SK-N-SH (cell line): ENCODE measurements around the gene LTBP1. TPM values are rescaled to one million over a fixed set of nuclear protein-coding genes. Genes with fewer than 3 reads are reported as not detected.

ENCODE experiments used
- CTCF ChIA-PET: fragments of 300-600, 350-600 bp; formaldehyde crosslinking; extraction: SDS; loops from one replicate; lab custom pipeline; 2021; lab: Yijun Ruan, JAX
- POLR2A ChIA-PET: fragments of 350-600 bp; sonication (Branson Sonifier 250); formaldehyde crosslinking; extraction: SDS; loops from one replicate; lab custom pipeline; 2020; ENCODE audit warnings: antibody characterized with exemption, inconsistent platforms; lab: Yijun Ruan, JAX
- DNase-seq: peaks from one replicate; pipeline ENCODE4 v3.0.0; 2012
- H2AFZ ChIP-seq: fragments of 200-600 bp; sonication (generic); 2 replicates; pipeline ENCODE4 v1.8.1; 2016; ENCODE audit warnings: antibody characterized with exemption, mild to moderate bottlenecking, low read depth
- H3F3A ChIP-seq: fragments of 200-600 bp; sonication (generic); replicated peaks from 2 replicates; pipeline ENCODE3; 2016; ENCODE audit warnings: antibody characterized with exemption, mild to moderate bottlenecking; ENCODE audit not compliant: insufficient read depth
- H3K27ac ChIP-seq, 2 experiments: fragments of 200-500 bp in 1 of 2; fragments of 200-600 bp in 1 of 2; sonication (Bioruptor generic) in 1 of 2; sonication (generic), shearing (Covaris generic) in 1 of 2; 2 replicates each; pipeline versions ENCODE4 v1.5.1 to v1.6.1; 2014 to 2016; ENCODE audit warnings: low read depth in 2 of 2, inconsistent platforms in 1 of 2, low read length in 1 of 2, mild to moderate bottlenecking in 1 of 2, mixed read lengths in 1 of 2
- H3K27me3 ChIP-seq: fragments of 200-600 bp; sonication (generic), shearing (Covaris generic); 2 replicates; pipeline ENCODE4 v1.6.1; 2016; ENCODE audit warnings: mixed run types; ENCODE audit not compliant: insufficient read depth
- H3K36me3 ChIP-seq, 2 experiments: fragments of 200-500 bp in 1 of 2; fragments of 200-600 bp in 1 of 2; sonication (Bioruptor generic) in 1 of 2; sonication (generic) in 1 of 2; replicated peaks in 1 of 2; 2 replicates each; pipeline versions ENCODE3 to v1.5.1; 2014 to 2016; ENCODE audit warnings: low read length in 1 of 2, mild to moderate bottlenecking in 1 of 2; ENCODE audit not compliant: insufficient read depth in 2 of 2, control insufficient read depth in 1 of 2
- H3K4me1 ChIP-seq, 2 experiments: fragments of 200-500 bp in 1 of 2; fragments of 200-600 bp in 1 of 2; sonication (Bioruptor generic) in 1 of 2; sonication (generic), shearing (Covaris generic) in 1 of 2; 2 replicates each; pipeline versions ENCODE4 v1.5.1 to v1.6.1; 2014 to 2016; ENCODE audit warnings: low read depth in 1 of 2, low read length in 1 of 2, mixed run types in 1 of 2; ENCODE audit not compliant: insufficient read depth in 2 of 2, control insufficient read depth in 1 of 2
- H3K4me2 ChIP-seq: fragments of 200-600 bp; sonication (generic), shearing (Covaris generic); 2 replicates; pipeline ENCODE4 v1.6.1; 2017; ENCODE audit warnings: mixed run types
- H3K4me3 ChIP-seq, 2 experiments: fragments of 200-500 bp in 1 of 2; fragments of 200-600 bp in 1 of 2; sonication (Bioruptor generic) in 1 of 2; sonication (generic), shearing (Covaris generic) in 1 of 2; 2 replicates each; pipeline versions ENCODE4 v1.5.1 to v1.8.1; 2014 to 2016; ENCODE audit warnings: low read depth in 2 of 2, inconsistent platforms in 1 of 2, low read length in 1 of 2, mild to moderate bottlenecking in 1 of 2, mixed read lengths in 1 of 2, moderate library complexity in 1 of 2
- H3K79me2 ChIP-seq: fragments of 200-600 bp; sonication (generic); 2 replicates; pipeline ENCODE4 v1.8.1; 2017; ENCODE audit warnings: mild to moderate bottlenecking; ENCODE audit not compliant: insufficient read depth
- H3K9ac ChIP-seq: fragments of 200-600 bp; sonication (generic); 2 replicates; pipeline ENCODE4 v1.6.1; 2017; ENCODE audit warnings: mixed run types
- H3K9me2 ChIP-seq: fragments of 200-600 bp; sonication (generic); 2 replicates; pipeline ENCODE4 v1.6.1; 2017; ENCODE audit warnings: mixed run types
- H3K9me3 ChIP-seq: fragments of 200-600 bp; sonication (generic); 2 replicates; pipeline ENCODE4 v1.6.1; 2017; ENCODE audit warnings: mixed run types, mild to moderate bottlenecking, moderate library complexity
- H4K20me1 ChIP-seq: fragments of 200-600 bp; sonication (generic); 2 replicates; pipeline ENCODE4 v1.6.1; 2017; ENCODE audit warnings: mild to moderate bottlenecking, mixed run types; ENCODE audit not compliant: insufficient read depth
- FOXJ3 ChIP-seq: sonication (generic); formaldehyde crosslinking; IDR thresholded peaks from 2 replicates; pipeline ENCODE4 v1.5.1; 2020; ENCODE audit warnings: mild to moderate bottlenecking, missing genetic modification reagents
- GABPA ChIP-seq: IDR thresholded peaks from 2 replicates; pipeline ENCODE4 v1.4.0; 2012; ENCODE audit warnings: low read depth, mild to moderate bottlenecking
- IRF3 ChIP-seq: fragments of 150-350 bp; IDR thresholded peaks from 2 replicates; pipeline ENCODE4 v1.6.1; 2016; ENCODE audit warnings: mild to moderate bottlenecking, low read depth, low read length
- NRF1 ChIP-seq: IDR thresholded peaks from 2 replicates; pipeline ENCODE4 v1.6.1; 2012; ENCODE audit warnings: low read depth, mild to moderate bottlenecking, low read length
- RCOR1 ChIP-seq: fragments of 150-350 bp; IDR thresholded peaks from 2 replicates; pipeline ENCODE4 v1.6.1; 2017; ENCODE audit warnings: antibody characterized with exemption, low read length
- RFX5 ChIP-seq: IDR thresholded peaks from 2 replicates; pipeline ENCODE4 v1.6.1; 2012; ENCODE audit warnings: mild to moderate bottlenecking, improper control_type of control experiment, low read length
- RXRA ChIP-seq: IDR thresholded peaks from 2 replicates; pipeline ENCODE4 v1.4.0; 2012; ENCODE audit warnings: low read depth, mild to moderate bottlenecking, borderline replicate concordance
- SIN3A ChIP-seq: IDR thresholded peaks from 2 replicates; pipeline ENCODE4 v1.6.1; 2012; ENCODE audit warnings: low read depth, mild to moderate bottlenecking, low read length, moderate library complexity, borderline replicate concordance
- SMC3 ChIP-seq: IDR thresholded peaks from 2 replicates; pipeline ENCODE4 v1.6.1; 2012; ENCODE audit warnings: low read depth, low read length, improper control_type of control experiment
- WGBS: methylation state at CpG from one replicate; pipeline ENCODE4 v1.1.6; 2017; ENCODE audit warnings: low lambda C conversion rate; 5-methylcytosine and 5-hydroxymethylcytosine counted together
- polyA plus RNA-seq, 3 experiments: library from polyadenylated mRNA; depleted of rRNA; stranded (reverse); fragments of >200 nt; gene quantifications; 2 replicates each; pipeline ENCODE4 v1.2.3, GENCODE V29; 2012
- TF ChIP-seq, protein P1 (sequence below): fragments of 150-350 bp; IDR thresholded peaks from 2 replicates; pipeline ENCODE4 v1.6.1; 2017; ENCODE audit warnings: antibody characterized with exemption, low read length, low read depth, borderline replicate concordance

LTBP1 gene
- polyA plus RNA-seq, 1 of the 3 experiments (the other 2 are of a cell fraction), result 467 TPM

GRCh38 chr2:33181466-33181865 lies 234.7 kb downstream of the LTBP1 start:
- 59% methylated on average over 4 of the region's 4 CpGs for WGBS
- peaks cover 94% of the 10 kb centered on the region for H3K79me2 ChIP-seq
- no peak overlapping the region for H3K27ac ChIP-seq
- no peak overlapping the region for H3K4me3 ChIP-seq
- H3K27me3 ChIP-seq, result no peaks in the 10 kb centered on the region
- H3K4me1 ChIP-seq, result no peaks in the 10 kb centered on the region; a peak in 1 of 4 replicates
- no peaks in the 10 kb centered on the region for H3K9me3 ChIP-seq
- POLR2A ChIA-PET, result no interaction called here
- H3K36me3 ChIP-seq, result peaks cover 31 to 56% of the 10 kb centered on the region in 2 experiments
- H3K9me2 ChIP-seq, result no peaks in the 10 kb centered on the region
- peaks cover 16% of the 10 kb centered on the region for H3F3A ChIP-seq
- H4K20me1 ChIP-seq, result peaks cover 8% of the 10 kb centered on the region
- no peak overlapping the region for H2AFZ ChIP-seq
- no peak overlapping the region for H3K9ac ChIP-seq
- CTCF ChIA-PET, result no interaction called here
- no peak overlapping the region for H3K4me2 ChIP-seq
- no peak for TF ChIP-seq RXRA
- no peak for TF ChIP-seq SIN3A
- no peak for DNase-seq

GRCh38 chr2:33184041-33184440 lies 237.3 kb downstream of the LTBP1 start:
- no peaks in the 10 kb centered on the region for H3K9me2 ChIP-seq
- H3K27me3 ChIP-seq, result no peaks in the 10 kb centered on the region
- no peak overlapping the region for H2AFZ ChIP-seq
- WGBS, result 56% methylated on average over 3 of the region's 3 CpGs
- no peak overlapping the region for H3K4me2 ChIP-seq
- H3K9me3 ChIP-seq, result no peaks in the 10 kb centered on the region
- H3K4me3 ChIP-seq, result no peak overlapping the region
- peaks cover 84% of the 10 kb centered on the region for H3K79me2 ChIP-seq
- H3K4me1 ChIP-seq, result no peaks in the 10 kb centered on the region; a peak in 1 of 4 replicates
- TF ChIP-seq GABPA (no peak), SMC3 (no peak), IRF3 (no peak), FOXJ3 (CRISPR knock-in tag) (no peak), RCOR1 (no peak), NRF1 (no peak)
- TF ChIP-seq, protein P1, sequence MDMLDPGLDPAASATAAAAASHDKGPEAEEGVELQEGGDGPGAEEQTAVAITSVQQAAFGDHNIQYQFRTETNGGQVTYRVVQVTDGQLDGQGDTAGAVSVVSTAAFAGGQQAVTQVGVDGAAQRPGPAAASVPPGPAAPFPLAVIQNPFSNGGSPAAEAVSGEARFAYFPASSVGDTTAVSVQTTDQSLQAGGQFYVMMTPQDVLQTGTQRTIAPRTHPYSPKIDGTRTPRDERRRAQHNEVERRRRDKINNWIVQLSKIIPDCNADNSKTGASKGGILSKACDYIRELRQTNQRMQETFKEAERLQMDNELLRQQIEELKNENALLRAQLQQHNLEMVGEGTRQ, result no peak
- peaks cover 9% of the 10 kb centered on the region for H3F3A ChIP-seq
- no peaks in the 10 kb centered on the region; the same call in 1 of the 2 replicates for H4K20me1 ChIP-seq
- DNase-seq, result no peak
- CTCF ChIA-PET, result interaction anchor here (0.9 kb wide), 1 partner anchor 11 kb away, joined by 3 read pairs; no protein-coding TSS in a partner anchor
- H3K9ac ChIP-seq, result no peak overlapping the region
- POLR2A ChIA-PET, result no interaction called here
- H3K27ac ChIP-seq, result no peak overlapping the region
- H3K36me3 ChIP-seq, result peaks cover 50 to 62% of the 10 kb centered on the region in 2 experiments

DNA sequence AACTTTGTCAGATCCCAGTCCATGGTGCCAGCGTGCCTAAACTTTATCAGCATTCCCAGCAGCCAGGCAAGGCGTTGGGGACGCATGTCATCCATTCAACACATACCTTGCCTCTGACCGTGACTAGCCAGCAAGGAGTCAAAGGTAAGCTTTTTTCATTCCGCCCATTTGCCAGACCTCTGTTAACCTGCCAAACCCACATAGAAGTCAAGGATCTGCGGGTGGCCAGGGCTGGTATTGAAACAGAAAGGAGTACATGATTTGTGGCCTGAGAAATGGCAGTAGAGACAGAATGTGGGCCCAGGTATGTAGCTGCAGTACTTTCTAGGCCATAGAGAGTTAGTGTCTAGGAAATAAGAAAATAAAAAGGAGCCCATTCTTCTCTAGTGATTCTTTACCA lies 240.2 kb downstream of the LTBP1 start:
- peaks cover 60% of the 10 kb centered on the region for H3K79me2 ChIP-seq
- ChIA-PET CTCF (no interaction called here), POLR2A (no interaction called here)
- no peaks in the 10 kb centered on the region for H3K9me2 ChIP-seq
- peaks cover 4% of the 10 kb centered on the region for H3F3A ChIP-seq
- DNase-seq, result no peak
- H3K9me3 ChIP-seq, result no peaks in the 10 kb centered on the region
- no peak overlapping the region for H3K27ac ChIP-seq
- no peaks in the 10 kb centered on the region for H4K20me1 ChIP-seq
- WGBS, result 54% methylated on average over 6 of the region's 6 CpGs
- H3K36me3 ChIP-seq, result peaks cover 54 to 73% of the 10 kb centered on the region in 2 experiments
- H2AFZ ChIP-seq, result no peak overlapping the region
- H3K27me3 ChIP-seq, result no peaks in the 10 kb centered on the region
- TF ChIP-seq RFX5, result no peak
- TF ChIP-seq, protein P1, result 0 out of 2 replicates have a peak, but pooled peaks have one; percentile 3
- H3K9ac ChIP-seq, result no peak overlapping the region
- H3K4me1 ChIP-seq, result no peaks in the 10 kb centered on the region; a peak in 1 of 4 replicates
- no peak overlapping the region for H3K4me2 ChIP-seq
- H3K4me3 ChIP-seq, result no peak overlapping the region
